ENCODE results near the gene PDPR. TPM values are rescaled to one million over a fixed set of nuclear protein-coding genes. Genes with fewer than 3 reads are reported as not detected.
A peak's percentile ranks its signal among the peaks of the same experiment; 100 is the strongest.

Gene PDPR
- total RNA-seq, 1 experiment from 2014 or later, result 28.5 TPM

GRCh38 chr16:70158261-70158939, 44.3 kb downstream of the PDPR start:
- peaks cover 10% of the 10 kb centered on the region for H3K36me3 Mint-ChIP-seq
- ATAC-seq (peak; percentile 47), DNase-seq (ENCODE audit: low spot score) (peak; percentile 16)
- no peaks in the 10 kb centered on the region for H3K27me3 Mint-ChIP-seq (ENCODE audit: low read depth)
- POLR2A ChIA-PET, result no interaction called here
- no peaks in the 10 kb centered on the region for H3K4me1 Mint-ChIP-seq
- H3K9me3 Mint-ChIP-seq, result no peaks in the 10 kb centered on the region
- no peak overlapping the region for H3K4me3 Mint-ChIP-seq
- H3K27ac Mint-ChIP-seq, result no peak overlapping the region
- CTCF ChIA-PET, result no interaction called here
- no peak for TF ChIP-seq NR2C2 (CRISPR knock-in tag; IDR thresholded peaks at IDR 0.05)
- TF ChIP-seq GRHL2 (CRISPR knock-in tag; IDR thresholded peaks at IDR 0.05; ENCODE audit: insufficient replicate concordance, severe bottlenecking), result no peak
- no peak for TF ChIP-seq ZNF425 (CRISPR knock-in tag; conservative IDR thresholded peaks at IDR 0.05)
- no peak for TF ChIP-seq AR (CRISPR knock-in tag; IDR thresholded peaks at IDR 0.05)
- no peak for TF ChIP-seq MXD4 (CRISPR knock-in tag; IDR thresholded peaks at IDR 0.05; ENCODE audit: borderline replicate concordance)
- TF ChIP-seq E2F5 (CRISPR knock-in tag; IDR thresholded peaks at IDR 0.05), result no peak
- no peak for TF ChIP-seq CREM (CRISPR knock-in tag; IDR thresholded peaks at IDR 0.05)
- no peak for TF ChIP-seq ETV6 (CRISPR knock-in tag; IDR thresholded peaks at IDR 0.05)
- no peak for TF ChIP-seq ESRRA (CRISPR knock-in tag; IDR thresholded peaks at IDR 0.05; ENCODE audit: borderline replicate concordance)
- no peak for TF ChIP-seq ATF2 (CRISPR knock-in tag; IDR thresholded peaks at IDR 0.05; ENCODE audit: borderline replicate concordance, low read depth)
- no peak for TF ChIP-seq MAX (CRISPR knock-in tag; IDR thresholded peaks at IDR 0.05)
- no peak for TF ChIP-seq RELA (CRISPR knock-in tag; IDR thresholded peaks at IDR 0.05; ENCODE audit: borderline replicate concordance)
- TF ChIP-seq E2F1 (CRISPR knock-in tag; IDR thresholded peaks at IDR 0.05), result no peak
- TF ChIP-seq ZNF263 (CRISPR knock-in tag; IDR thresholded peaks at IDR 0.05; ENCODE audit: low read depth), result no peak
